GM12878 (cell line): Measurements from ENCODE around the gene SUSD1. TPM values are rescaled to one million over a fixed set of nuclear protein-coding genes. Genes with fewer than 3 reads are reported as not detected.

Source experiments
- ATAC-seq: fragments of 200-7000 bp; cut with Tn5 transposase; 3 replicates; pipeline ENCODE4 v1.9.1; 2020; ENCODE audit warnings: mild to moderate bottlenecking, moderate library complexity
- BruUV-seq: library from RNA; stranded (reverse); fragments of 400-500 nt; replicated peaks from 2 replicates; lab custom pipeline; 2021; lab: Mats Ljungman, UMichigan
- CTCF ChIA-PET: fragments of 300-600 bp; sonication (Branson Sonifier 250); formaldehyde crosslinking; extraction: SDS; loops from one replicate; lab custom pipeline; 2021; ENCODE audit warnings: inconsistent platforms; lab: Yijun Ruan, JAX
- POLR2A ChIA-PET: fragments of 350-600 bp; formaldehyde crosslinking; extraction: SDS; loops from one replicate; lab custom pipeline; 2021; ENCODE audit warnings: inconsistent platforms; lab: Charles Lee
- RAD21 ChIA-PET: fragments of 300-600 bp; sonication (Branson Sonifier 250); formaldehyde crosslinking; loops from one replicate; lab custom pipeline; 2023; ENCODE audit warnings: antibody characterized with exemption; ENCODE audit not compliant: unreplicated experiment; lab: Charles Lee
- SMC1A ChIA-PET: fragments of 300-600 bp; sonication (Branson Sonifier 250); formaldehyde crosslinking; loops from one replicate; lab custom pipeline; 2023; ENCODE audit not compliant: unreplicated experiment, uncharacterized antibody; lab: Charles Lee
- DNase-seq: peaks from one replicate; pipeline ENCODE4 v3.0.0-alpha.2; 2011; ENCODE audit warnings: low read depth, low spot score
- FAIRE-seq: peaks from 3 replicates; lab custom pipeline; 2011; peaks lifted over from hg19 to GRCh38; lab: Jason Lieb, UNC
- H2AFZ ChIP-seq: 2 replicates; pipeline ENCODE4 v1.6.0; 2011; ENCODE audit warnings: low read depth, low read length, control low read depth; ENCODE audit not compliant: control insufficient read depth
- H3K27ac ChIP-seq: 2 replicates; pipeline ENCODE4 v1.5.1; 2011; ENCODE audit warnings: control low read depth; ENCODE audit not compliant: control insufficient read depth, insufficient read depth
- H3K27me3 ChIP-seq, 2 experiments: replicated peaks in 1 of 2; 2 replicates each; pipeline versions ENCODE4 v1.6.0 to v1.6.1; 2011; ENCODE audit warnings: low read length in 1 of 2; ENCODE audit not compliant: control insufficient read depth in 2 of 2, insufficient read depth in 2 of 2
- H3K36me3 ChIP-seq, 2 experiments: 2 replicates each; pipeline ENCODE4 v1.5.1; 2011; ENCODE audit warnings: low read length in 1 of 2; ENCODE audit not compliant: control insufficient read depth in 2 of 2, insufficient read depth in 2 of 2
- H3K4me1 ChIP-seq: 2 replicates; pipeline ENCODE4 v1.6.1; 2011; ENCODE audit warnings: mild to moderate bottlenecking, low read length, moderate library complexity, mixed read lengths; ENCODE audit not compliant: control insufficient read depth, insufficient read depth
- H3K4me2 ChIP-seq: 2 replicates; pipeline ENCODE4 v1.6.0; 2011; ENCODE audit warnings: control low read depth; ENCODE audit not compliant: control insufficient read depth, insufficient read depth
- H3K4me3 ChIP-seq: fragments of 200-600 bp; sonication (generic); 2 replicates; pipeline ENCODE4 v1.5.1; 2016
- H3K79me2 ChIP-seq: 2 replicates; pipeline ENCODE4 v1.6.0; 2011; ENCODE audit warnings: low read length; ENCODE audit not compliant: control insufficient read depth, insufficient read depth
- H3K9ac ChIP-seq: 2 replicates; pipeline ENCODE4 v1.8.0; 2011; ENCODE audit warnings: low read length, control low read depth, mixed read lengths; ENCODE audit not compliant: control insufficient read depth, insufficient read depth
- H3K9me3 ChIP-seq: replicated peaks from 3 replicates; pipeline ENCODE4 v1.5.1; 2011; ENCODE audit warnings: mild to moderate bottlenecking, low read length; ENCODE audit not compliant: control insufficient read depth, insufficient read depth
- H4K20me1 ChIP-seq: 2 replicates; pipeline ENCODE4 v1.6.0; 2011; ENCODE audit not compliant: control insufficient read depth, insufficient read depth
- HDAC2 ChIP-seq: fragments of 200-600 bp; sonication (generic); IDR thresholded peaks from 2 replicates; pipeline ENCODE4 v1.6.1; 2017
- PAX8 ChIP-seq: fragments of 450-650 bp; IDR thresholded peaks from 2 replicates; pipeline ENCODE4 v1.6.1; 2017; ENCODE audit warnings: mild to moderate bottlenecking, moderate library complexity
- WGBS: methylation state at CpG from one replicate; pipeline ENCODE4 v1.1.6; 2016; ENCODE audit warnings: low lambda C conversion rate; ENCODE audit not compliant: insufficient replicate concordance, insufficient coverage; ENCODE audit errors: missing lambda C conversion rate; 5-methylcytosine and 5-hydroxymethylcytosine counted together
- in situ Hi-C: fragments of 300-500 bp; cut with MboI; formaldehyde crosslinking; loops from 9 replicates; pipeline ENCODE4 v1.14.3; 2018; ENCODE audit warnings: mixed read lengths
- intact Hi-C: fragments of 100-400 bp; cut with micrococcal nuclease; formaldehyde crosslinking; loops from one replicate; pipeline ENCODE4 v1.14.2; 2022; ENCODE audit not compliant: unreplicated experiment
- polyA plus RNA-seq, 11 experiments: library from polyadenylated mRNA; depleted of rRNA in 4 of 11; unstranded in 6 of 11; stranded (reverse) in 5 of 11; fragments of >200 nt; fragmentation: Nextera tagmentation in 4 of 11; fragmentation: Illumina TruSeq in 1 of 11; extraction: Ambion mirVana in 4 of 11; extraction: Trizol in 1 of 11; gene quantifications; 1 replicate in 1 of 11; 2 replicates in 10 of 11; pipeline versions ENCODE4 v1.2.1 to v1.2.3, GENCODE V29; 2011 to 2016; ENCODE audit warnings: inconsistent platforms in 2 of 11, missing spikeins in 2 of 11, low read depth in 1 of 11
- total RNA-seq, 4 experiments: library from RNA; depleted of rRNA in 3 of 4; stranded (reverse); fragments of >200 nt in 3 of 4; fragmentation: Illumina TruSeq in 1 of 4; extraction: Trizol in 1 of 4; gene quantifications; 2 replicates each; pipeline versions ENCODE4 v1.2.1 to v1.2.3, GENCODE V29; 2013 to 2021
- TF ChIP-seq, protein P1 (sequence below): IDR thresholded peaks from 2 replicates; pipeline ENCODE4 v1.6.1; 2012; ENCODE audit warnings: low read depth, low read length, improper control_type of control experiment
- TF ChIP-seq, protein P2 (sequence below): IDR thresholded peaks from 2 replicates; pipeline ENCODE4 v1.6.1; 2012; ENCODE audit warnings: improper control_type of control experiment, low read depth, low read length; ENCODE audit not compliant: insufficient replicate concordance
- TF ChIP-seq, protein P3 (sequence below): fragments of 450-650 bp; IDR thresholded peaks from 2 replicates; pipeline ENCODE4 v1.6.1; 2017; ENCODE audit warnings: antibody characterized with exemption, mild to moderate bottlenecking, moderate library complexity

SUSD1 gene
- total and polyA plus RNA-seq, 10 of the 15 experiments (the other 5 are each of a cell fraction or from before 2014, with no cell fraction given) = 6.7 to 20.8 (median 13.2) TPM

DNA sequence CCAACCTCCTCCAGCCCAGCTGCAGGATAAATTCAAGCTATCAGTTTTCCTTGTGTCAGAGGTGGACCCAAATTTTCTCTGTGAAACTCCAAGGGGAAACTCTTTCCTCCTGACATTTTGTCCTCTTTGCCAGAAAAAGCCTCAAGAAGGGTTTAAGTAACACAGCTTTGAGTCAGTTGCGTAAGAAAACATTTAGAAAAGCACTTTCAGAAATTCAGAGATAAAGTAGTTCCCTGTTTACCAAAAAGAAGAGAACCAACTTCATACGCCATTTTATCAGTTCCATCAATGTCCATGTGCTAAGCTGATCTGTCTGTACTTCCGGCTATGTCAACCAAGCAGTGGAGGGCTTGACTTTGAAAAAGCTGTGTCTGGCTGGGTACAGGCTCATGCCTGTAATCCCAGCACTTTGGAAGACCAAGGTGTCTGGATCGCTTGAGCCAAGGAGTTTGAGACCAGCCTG is 19.9 kb upstream of the SUSD1 start:
- 100% methylated on average over 4 of the region's 4 CpGs for WGBS
- Histone ChIP-seq H3K36me3 (no peaks in the 10 kb centered on the region), H3K4me2 (no peak overlapping the region), H4K20me1 (no peaks in the 10 kb centered on the region), H3K79me2 (no peaks in the 10 kb centered on the region), H3K4me1 (no peaks in the 10 kb centered on the region), H2AFZ (no peak overlapping the region), H3K27ac (no peak overlapping the region), H3K9me3 (no peaks in the 10 kb centered on the region; the same call in 2 of the 3 replicates)
- FAIRE-seq (no peak), ATAC-seq (no peak), DNase-seq (no peak)
- no TSS peak for BruUV-seq
- ChIA-PET SMC1A (interaction anchor here (0.7 to 1.7 kb wide), 3 partner anchors 14 to 82 kb away, joined by 3 to 5 read pairs (median 4); no protein-coding TSS in a partner anchor), POLR2A (no interaction called here)
- in situ Hi-C loops = no loop called here
- no peak for TF ChIP-seq PAX8
- TF ChIP-seq, protein P1, sequence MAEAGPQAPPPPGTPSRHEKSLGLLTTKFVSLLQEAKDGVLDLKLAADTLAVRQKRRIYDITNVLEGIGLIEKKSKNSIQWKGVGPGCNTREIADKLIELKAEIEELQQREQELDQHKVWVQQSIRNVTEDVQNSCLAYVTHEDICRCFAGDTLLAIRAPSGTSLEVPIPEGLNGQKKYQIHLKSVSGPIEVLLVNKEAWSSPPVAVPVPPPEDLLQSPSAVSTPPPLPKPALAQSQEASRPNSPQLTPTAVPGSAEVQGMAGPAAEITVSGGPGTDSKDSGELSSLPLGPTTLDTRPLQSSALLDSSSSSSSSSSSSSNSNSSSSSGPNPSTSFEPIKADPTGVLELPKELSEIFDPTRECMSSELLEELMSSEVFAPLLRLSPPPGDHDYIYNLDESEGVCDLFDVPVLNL = no peak
- TF ChIP-seq, all 136 proteins: peak for 0
- H3K9ac ChIP-seq = no peak overlapping the region
- intact Hi-C loops = no loop called here
- H3K4me3 ChIP-seq = no peak overlapping the region
- ChIA-PET RAD21 (no interaction called here), CTCF (interaction anchor here (0.6 to 1.5 kb wide), 2 partner anchors 97 to 314 kb away, joined by 3 to 5 read pairs; no protein-coding TSS in a partner anchor)
- no peaks in the 10 kb centered on the region for H3K27me3 ChIP-seq

DNA sequence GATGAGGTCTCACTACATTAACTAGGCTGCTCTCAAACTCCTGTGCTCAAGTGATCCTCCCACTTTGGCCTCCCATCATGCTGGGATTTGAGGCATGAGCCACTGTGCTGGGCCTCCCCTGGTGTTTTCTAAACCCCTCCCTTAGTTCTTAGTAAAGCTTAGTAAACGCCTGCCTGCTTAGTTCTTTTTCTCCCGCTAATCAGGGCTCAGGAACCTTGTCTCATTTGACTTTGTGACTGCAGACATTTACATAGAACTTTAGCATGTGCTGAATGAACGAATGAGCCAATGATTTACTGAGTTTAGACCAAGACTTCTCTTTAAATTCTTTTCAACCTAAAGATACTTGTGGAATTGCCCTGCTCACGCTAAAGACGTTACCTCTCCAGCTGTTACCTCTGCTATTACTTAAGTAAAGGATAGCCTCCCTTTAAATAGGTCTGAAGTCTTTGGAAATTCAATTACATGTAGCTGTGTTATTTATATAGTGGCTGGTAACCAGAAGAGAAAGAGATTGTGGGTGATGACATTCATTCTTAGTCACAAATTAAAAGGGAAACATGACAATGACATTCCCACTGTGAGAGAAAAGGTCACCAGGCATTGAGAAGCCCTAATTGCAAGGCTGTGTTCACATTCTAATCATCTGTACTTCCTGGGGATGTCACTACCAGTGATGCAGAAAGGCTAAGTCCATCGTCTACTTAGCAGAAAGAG is 18.6 kb upstream of the SUSD1 start:
- Histone ChIP-seq H3K4me3 (no peak overlapping the region), H3K27ac (no peak overlapping the region), H2AFZ (no peak overlapping the region), H3K4me2 (no peak overlapping the region), H3K79me2 (no peaks in the 10 kb centered on the region), H3K9ac (no peak overlapping the region), H3K36me3 (no peaks in the 10 kb centered on the region), H3K9me3 (no peaks in the 10 kb centered on the region; the same call in 2 of the 3 replicates), H4K20me1 (no peaks in the 10 kb centered on the region), H3K4me1 (no peaks in the 10 kb centered on the region), H3K27me3 (no peaks in the 10 kb centered on the region)
- intact Hi-C loops = no loop called here
- ChIA-PET CTCF (interaction anchor here (0.6 to 0.8 kb wide), 2 partner anchors 35 to 192 kb away, joined by 3 to 4 read pairs; no protein-coding TSS in a partner anchor), RAD21 (no interaction called here), POLR2A (no interaction called here), SMC1A (interaction anchor here (0.6 to 1.7 kb wide), 4 partner anchors 13 to 114 kb away, joined by 3 to 5 read pairs (median 4); no protein-coding TSS in a partner anchor)
- FAIRE-seq (peak; percentile 74), DNase-seq (no peak), ATAC-seq (no peak)
- no TSS peak for BruUV-seq
- 69% methylated on average over 6 of the region's 6 CpGs for WGBS
- in situ Hi-C loops = no loop called here
- no peak for TF ChIP-seq HDAC2
- TF ChIP-seq, protein P2, sequence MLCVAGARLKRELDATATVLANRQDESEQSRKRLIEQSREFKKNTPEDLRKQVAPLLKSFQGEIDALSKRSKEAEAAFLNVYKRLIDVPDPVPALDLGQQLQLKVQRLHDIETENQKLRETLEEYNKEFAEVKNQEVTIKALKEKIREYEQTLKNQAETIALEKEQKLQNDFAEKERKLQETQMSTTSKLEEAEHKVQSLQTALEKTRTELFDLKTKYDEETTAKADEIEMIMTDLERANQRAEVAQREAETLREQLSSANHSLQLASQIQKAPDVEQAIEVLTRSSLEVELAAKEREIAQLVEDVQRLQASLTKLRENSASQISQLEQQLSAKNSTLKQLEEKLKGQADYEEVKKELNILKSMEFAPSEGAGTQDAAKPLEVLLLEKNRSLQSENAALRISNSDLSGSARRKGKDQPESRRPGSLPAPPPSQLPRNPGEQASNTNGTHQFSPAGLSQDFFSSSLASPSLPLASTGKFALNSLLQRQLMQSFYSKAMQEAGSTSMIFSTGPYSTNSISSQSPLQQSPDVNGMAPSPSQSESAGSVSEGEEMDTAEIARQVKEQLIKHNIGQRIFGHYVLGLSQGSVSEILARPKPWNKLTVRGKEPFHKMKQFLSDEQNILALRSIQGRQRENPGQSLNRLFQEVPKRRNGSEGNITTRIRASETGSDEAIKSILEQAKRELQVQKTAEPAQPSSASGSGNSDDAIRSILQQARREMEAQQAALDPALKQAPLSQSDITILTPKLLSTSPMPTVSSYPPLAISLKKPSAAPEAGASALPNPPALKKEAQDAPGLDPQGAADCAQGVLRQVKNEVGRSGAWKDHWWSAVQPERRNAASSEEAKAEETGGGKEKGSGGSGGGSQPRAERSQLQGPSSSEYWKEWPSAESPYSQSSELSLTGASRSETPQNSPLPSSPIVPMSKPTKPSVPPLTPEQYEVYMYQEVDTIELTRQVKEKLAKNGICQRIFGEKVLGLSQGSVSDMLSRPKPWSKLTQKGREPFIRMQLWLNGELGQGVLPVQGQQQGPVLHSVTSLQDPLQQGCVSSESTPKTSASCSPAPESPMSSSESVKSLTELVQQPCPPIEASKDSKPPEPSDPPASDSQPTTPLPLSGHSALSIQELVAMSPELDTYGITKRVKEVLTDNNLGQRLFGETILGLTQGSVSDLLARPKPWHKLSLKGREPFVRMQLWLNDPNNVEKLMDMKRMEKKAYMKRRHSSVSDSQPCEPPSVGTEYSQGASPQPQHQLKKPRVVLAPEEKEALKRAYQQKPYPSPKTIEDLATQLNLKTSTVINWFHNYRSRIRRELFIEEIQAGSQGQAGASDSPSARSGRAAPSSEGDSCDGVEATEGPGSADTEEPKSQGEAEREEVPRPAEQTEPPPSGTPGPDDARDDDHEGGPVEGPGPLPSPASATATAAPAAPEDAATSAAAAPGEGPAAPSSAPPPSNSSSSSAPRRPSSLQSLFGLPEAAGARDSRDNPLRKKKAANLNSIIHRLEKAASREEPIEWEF = no peak
- TF ChIP-seq, protein P3, sequence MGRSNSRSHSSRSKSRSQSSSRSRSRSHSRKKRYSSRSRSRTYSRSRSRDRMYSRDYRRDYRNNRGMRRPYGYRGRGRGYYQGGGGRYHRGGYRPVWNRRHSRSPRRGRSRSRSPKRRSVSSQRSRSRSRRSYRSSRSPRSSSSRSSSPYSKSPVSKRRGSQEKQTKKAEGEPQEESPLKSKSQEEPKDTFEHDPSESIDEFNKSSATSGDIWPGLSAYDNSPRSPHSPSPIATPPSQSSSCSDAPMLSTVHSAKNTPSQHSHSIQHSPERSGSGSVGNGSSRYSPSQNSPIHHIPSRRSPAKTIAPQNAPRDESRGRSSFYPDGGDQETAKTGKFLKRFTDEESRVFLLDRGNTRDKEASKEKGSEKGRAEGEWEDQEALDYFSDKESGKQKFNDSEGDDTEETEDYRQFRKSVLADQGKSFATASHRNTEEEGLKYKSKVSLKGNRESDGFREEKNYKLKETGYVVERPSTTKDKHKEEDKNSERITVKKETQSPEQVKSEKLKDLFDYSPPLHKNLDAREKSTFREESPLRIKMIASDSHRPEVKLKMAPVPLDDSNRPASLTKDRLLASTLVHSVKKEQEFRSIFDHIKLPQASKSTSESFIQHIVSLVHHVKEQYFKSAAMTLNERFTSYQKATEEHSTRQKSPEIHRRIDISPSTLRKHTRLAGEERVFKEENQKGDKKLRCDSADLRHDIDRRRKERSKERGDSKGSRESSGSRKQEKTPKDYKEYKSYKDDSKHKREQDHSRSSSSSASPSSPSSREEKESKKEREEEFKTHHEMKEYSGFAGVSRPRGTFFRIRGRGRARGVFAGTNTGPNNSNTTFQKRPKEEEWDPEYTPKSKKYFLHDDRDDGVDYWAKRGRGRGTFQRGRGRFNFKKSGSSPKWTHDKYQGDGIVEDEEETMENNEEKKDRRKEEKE = no peak
